GM08714 (cell line): ENCODE data around the gene ZNF775.

ENCODE experiments used
- H3K4me3 ChIP-seq: fragments of 200-500 bp; sonication (Bioruptor generic); 2 replicates; pipeline ENCODE4 v1.5.1; 2014; ENCODE audit warnings: mild to moderate bottlenecking, low read length, inconsistent platforms
- ZNF274 ChIP-seq: IDR thresholded peaks from 2 replicates; pipeline ENCODE4 v1.6.1; 2012; ENCODE audit warnings: mild to moderate bottlenecking, low read depth, low read length

Gene ZNF775

DNA sequence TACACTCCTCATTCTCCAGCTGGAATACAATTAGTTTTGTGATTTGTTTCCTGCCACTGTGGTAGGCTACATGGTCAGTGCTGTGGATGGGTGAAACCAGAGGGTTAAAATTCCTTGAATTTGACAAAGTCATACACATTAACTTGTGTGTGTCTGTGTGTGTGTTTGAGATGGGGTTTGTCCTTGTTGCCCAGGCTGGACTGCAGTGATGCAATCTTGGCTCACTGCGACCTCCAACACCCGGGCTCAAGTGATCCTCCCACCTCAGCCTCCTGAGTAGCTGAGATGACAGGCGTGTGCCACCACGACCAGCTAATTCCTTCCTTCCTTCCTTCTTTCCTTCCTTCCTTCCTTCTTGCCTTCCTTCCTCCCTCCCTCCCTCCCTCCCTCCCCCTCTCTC lies 46.5 kb downstream of the ZNF775 start:
- TF ChIP-seq ZNF274: no peak
- H3K4me3 ChIP-seq: no peak overlapping the region

- H3K4me3 ChIP-seq: no peak overlapping the region
- no peak for TF ChIP-seq ZNF274
Measured at GRCh38 chr7:150428671-150429451, 49.7 kb downstream of the ZNF775 start.

- no peak for TF ChIP-seq ZNF274
- no peak overlapping the region for H3K4me3 ChIP-seq
Measured at GRCh38 chr7:150429699-150430098, 50.6 kb downstream of the ZNF775 start.

GRCh38 chr7:150430465-150431085 lies 51.4 kb downstream of the ZNF775 start:
- TF ChIP-seq ZNF274: no peak
- H3K4me3 ChIP-seq: no peak overlapping the region

- no peak for TF ChIP-seq ZNF274
- H3K4me3 ChIP-seq: no peak overlapping the region
Measured at GRCh38 chr7:150431839-150432658, 52.9 kb downstream of the ZNF775 start.

DNA sequence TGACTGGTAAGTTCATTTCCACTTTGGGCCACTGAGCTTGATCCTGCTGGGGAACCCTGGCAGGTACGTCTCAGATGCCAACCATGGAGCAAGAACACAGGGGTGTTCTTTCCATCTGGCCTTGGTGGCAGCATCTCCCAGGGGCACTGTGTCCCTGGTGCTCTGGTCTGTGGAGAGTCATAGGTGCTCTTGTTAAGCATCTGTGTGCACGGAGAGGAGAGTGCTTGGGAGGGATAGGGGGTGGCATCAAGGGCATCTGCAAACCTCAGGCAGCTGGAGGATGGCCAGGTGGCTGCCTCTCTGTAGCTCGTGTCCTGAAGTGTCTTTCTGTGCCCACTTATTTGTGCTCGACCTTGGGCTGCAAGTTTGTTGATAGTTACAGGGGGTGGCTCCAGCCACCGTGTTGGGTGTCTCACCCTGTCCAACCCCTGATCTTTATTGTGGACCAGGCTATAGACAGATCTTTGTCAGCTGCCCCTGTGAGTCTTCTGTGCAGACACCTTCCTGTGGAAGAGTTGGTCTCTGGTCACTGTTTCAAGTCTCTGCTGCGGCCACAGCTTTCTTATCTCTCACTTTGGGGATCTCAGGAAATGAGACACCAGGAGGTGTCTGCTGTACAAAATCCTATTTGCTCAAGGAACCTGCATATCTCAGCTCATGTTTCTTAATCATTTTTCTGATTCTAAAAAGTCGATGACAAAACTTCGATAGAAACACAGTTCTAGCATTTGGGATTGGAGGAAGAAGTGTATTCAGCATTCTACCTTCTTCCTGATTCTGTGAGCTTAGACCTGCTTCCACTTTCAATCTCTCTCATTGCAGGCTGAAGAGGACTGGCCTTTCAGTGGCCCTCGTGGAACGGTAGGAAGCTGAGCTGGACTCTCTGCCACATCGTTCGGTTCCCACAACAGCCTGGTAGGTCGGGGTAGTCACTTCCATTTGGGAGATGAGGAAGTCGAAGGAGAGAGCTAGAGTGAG lies 54.1 kb downstream of the ZNF775 start:
- peak overlapping the region; percentile 61; the same call in 1 of the 2 replicates for H3K4me3 ChIP-seq
- TF ChIP-seq ZNF274: no peak

DNA sequence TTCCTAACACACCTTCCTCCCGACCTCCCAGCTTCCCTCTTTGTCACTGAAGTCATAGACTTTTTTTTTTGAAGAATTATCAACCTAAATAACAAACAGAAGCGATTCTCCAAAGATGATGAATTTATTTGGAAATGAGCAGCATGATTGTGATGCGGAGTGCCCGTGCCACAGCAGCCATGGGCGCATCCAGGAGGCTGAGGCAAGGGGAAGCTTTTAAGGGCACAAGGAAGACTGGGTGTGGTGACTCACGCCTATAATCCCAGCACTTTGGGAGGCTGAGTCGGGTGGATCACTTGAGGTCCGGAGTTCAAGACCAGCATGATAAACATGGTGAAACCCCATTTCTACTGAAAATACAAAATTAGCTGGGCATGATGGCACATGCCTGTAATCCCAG lies 55.1 kb downstream of the ZNF775 start:
- no peak for TF ChIP-seq ZNF274
- H3K4me3 ChIP-seq: peak overlapping the region; percentile 61; the same call in 1 of the 2 replicates

DNA sequence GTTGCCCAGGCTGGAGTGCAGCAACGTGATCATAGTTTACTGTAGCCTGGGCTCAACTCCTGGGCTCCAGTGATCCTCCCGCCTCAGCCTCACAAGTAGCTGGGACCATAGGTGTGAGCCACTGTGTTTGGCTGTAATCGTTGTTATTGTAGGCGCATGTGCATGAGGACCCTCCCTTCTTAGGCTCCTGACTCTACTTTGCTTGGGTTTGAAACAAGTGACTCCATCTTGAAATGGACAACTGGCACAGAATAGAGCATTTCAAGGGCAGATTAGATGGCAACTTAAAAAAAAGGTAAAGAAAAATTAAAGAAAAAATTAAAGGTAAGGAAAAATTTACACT lies 55.9 kb downstream of the ZNF775 start:
- TF ChIP-seq ZNF274: no peak
- H3K4me3 ChIP-seq: peak overlapping the region; percentile 61; the same call in 1 of the 2 replicates

GRCh38 chr7:150435390-150436073 lies 56.4 kb downstream of the ZNF775 start:
- no peak for TF ChIP-seq ZNF274
- H3K4me3 ChIP-seq: peak overlapping the region; percentile 70

- no peak overlapping the region for H3K4me3 ChIP-seq
- no peak for TF ChIP-seq ZNF274
Measured at GRCh38 chr7:150439967-150440366, 60.8 kb downstream of the ZNF775 start.

DNA sequence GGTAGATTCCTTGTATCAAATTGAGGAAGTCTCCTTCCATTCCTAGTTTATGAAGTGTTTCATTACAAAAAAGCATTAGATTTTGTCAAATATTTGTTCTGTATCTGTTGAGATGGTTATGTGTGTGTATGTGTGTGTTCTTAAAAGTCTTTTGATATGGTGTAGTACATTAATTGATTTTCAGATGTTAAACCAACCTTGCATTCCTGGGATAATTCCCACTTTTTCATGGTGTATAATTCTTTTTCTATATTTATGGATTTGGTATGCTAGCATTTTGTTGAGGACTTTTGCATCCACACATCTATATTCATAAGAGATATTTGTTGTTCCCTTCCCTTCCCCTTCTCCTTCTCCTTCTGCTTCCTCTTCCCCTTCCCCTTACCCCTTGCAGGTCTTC lies 62.4 kb downstream of the ZNF775 start:
- no peak overlapping the region for H3K4me3 ChIP-seq
- TF ChIP-seq ZNF274: no peak

- no peak for TF ChIP-seq ZNF274
- H3K4me3 ChIP-seq: no peak overlapping the region
Measured at GRCh38 chr7:150442811-150443210, 63.7 kb downstream of the ZNF775 start.
